Embryonic facial prominence (tissue), 1 donor: ENCODE results near the gene NUP188.
"Not testable (repeated sequence)": the region's sequence is repeated elsewhere in the genome, so short reads cannot be mapped to it uniquely, and the experiment has no call there.

Experiments used
- DNase-seq: peaks from one replicate; pipeline ENCODE4 v3.0.0-alpha.2; 2016; ENCODE audit errors: extremely low spot score

Gene NUP188

GRCh38 chr9:128945798-128946501 lies 1.5 kb upstream of the NUP188 start:
- no peak for DNase-seq

- DNase-seq = no peak
Observed at GRCh38 chr9:128946571-128947276, 775 bp upstream of the NUP188 start.

- DNase-seq = no peak
Observed at GRCh38 chr9:128947277-128947526, 297 bp upstream of the NUP188 start.

- not testable (repeated sequence) for DNase-seq
Observed at GRCh38 chr9:128961403-128961802, 13.9 kb downstream of the NUP188 start.

DNA sequence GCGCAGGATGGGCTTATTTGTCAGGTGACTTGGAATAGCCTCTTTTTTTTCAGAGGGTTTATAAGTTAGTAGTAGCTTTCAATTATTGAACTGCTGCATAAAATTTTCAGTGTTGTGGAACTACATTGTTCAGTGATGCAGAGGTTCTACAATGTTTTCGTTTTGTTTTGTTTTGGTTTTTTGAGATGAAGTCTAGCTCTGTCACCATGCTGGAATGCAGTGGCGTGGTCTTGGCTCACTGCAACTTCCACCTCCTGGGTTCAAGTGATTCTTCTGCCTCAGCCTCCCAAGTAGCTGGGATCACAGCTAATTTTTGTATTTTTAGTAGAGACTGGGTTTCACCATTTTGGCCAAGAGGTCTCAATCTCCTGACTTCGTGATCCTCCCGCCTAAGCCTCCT lies 22.0 kb downstream of the NUP188 start:
- DNase-seq = no peak

GRCh38 chr9:128972956-128973355 lies 25.5 kb downstream of the NUP188 start:
- no peak for DNase-seq

DNA sequence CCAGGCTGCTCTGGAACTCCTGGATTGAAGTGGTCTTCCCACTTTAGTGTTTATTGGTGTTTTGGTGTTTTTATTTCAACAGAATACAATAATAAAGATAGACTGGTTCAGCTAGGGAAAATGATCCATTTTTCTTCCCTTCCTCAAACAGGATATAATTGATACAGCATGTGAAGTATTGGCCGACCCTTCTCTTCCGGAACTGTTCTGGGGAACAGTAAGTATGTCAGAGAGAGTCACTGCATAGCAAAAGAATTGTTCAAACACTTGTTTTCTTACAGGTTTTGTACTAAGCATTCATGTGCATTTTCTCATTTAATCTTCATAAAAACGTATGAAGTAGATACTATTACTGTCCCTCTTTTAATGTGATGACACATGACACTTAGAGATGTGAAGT lies 31.6 kb downstream of the NUP188 start:
- DNase-seq = no peak

DNA sequence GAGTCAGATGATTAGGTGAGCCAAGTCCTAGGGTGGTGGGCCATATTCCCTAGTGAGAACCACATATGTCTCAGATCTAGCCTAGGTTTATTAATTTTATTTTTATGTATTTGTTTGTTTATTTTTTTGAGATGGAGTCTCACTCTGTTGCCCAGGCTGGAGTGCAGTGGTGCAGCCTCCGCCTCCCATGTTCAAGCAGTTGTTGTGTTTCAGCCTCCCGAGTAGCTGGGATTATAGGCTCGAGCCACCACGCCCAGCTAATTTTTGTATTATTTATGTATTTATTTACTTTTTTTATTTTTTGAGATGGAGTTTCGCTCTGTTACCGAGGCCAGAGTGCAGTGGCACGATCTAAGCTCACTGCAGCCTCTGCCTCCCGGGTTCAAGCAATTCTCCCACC lies 36.0 kb downstream of the NUP188 start:
- DNase-seq = no peak

GRCh38 chr9:128986671-128987070 lies 39.2 kb downstream of the NUP188 start:
- DNase-seq = no peak

- DNase-seq = no peak
Observed at GRCh38 chr9:128987805-128988204, 40.3 kb downstream of the NUP188 start.

- DNase-seq = no peak
Observed at GRCh38 chr9:128992995-128993394, 45.5 kb downstream of the NUP188 start.

DNA sequence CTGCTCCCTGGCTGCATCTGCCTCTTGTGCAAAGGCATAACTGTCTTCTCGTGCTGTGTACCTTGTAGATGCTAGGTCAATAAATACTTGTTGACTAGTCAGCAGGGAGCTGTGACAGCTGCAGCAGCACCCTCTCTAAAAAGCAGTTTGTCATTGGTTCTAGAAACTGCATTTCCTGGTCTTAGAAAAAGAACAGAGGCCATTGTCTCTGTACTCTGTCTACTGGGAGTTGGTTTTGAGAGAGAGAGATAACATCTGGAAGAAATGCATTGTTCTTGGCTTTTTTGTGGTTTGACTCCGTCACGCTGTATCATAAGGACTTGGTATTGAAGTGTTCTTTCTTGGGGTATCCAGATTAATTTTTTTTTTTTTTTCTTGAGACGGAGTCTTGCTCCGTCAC lies 48.3 kb downstream of the NUP188 start:
- no peak for DNase-seq

DNA sequence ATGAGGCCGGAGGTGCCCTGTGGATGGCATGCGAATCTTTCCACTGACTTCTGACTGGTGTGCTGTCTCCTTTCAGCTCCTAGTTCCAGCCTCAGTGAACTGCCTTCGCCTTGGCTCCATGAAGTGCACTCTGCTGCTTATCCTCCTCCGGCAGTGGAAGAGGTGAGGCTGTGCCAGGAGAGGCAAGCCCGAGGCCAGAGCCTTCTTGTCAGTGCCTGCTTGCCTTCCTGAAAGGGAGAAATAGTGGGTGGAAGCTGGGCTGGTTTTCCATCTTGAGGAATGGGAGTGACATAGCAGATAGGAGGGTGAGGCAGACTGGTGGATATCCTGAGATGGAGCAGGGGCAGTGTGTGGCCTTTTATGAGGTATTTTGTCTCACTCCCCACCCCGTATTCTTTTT lies 51.0 kb downstream of the NUP188 start:
- no peak for DNase-seq

- DNase-seq = no peak
Observed at GRCh38 chr9:128999581-129000206, 52.2 kb downstream of the NUP188 start.

GRCh38 chr9:129001504-129002325 lies 54.2 kb downstream of the NUP188 start:
- no peak for DNase-seq

DNA sequence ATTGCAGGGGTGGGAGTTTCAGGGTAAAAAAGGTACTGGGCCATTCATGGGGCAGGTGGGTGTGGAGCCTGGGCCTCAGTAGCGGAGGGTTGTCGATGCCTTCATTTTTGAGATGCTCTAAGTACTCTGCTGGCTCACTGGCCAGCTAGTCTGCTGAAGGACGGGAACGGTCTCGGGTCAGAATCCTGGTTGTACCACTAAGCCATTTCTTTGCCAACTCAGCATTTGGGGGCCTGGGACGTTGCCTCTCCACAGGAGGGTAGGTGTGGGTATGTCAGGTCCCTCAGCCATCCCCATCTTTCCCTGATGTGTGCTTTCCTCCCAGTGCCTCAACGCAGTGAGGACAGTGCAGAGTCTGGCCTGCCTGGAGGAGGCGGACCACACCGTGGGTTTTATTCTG lies 55.5 kb downstream of the NUP188 start:
- DNase-seq = no peak

GRCh38 chr9:129004173-129004572 lies 56.7 kb downstream of the NUP188 start:
- DNase-seq = not testable (repeated sequence)

GRCh38 chr9:129005336-129005997 lies 58.0 kb downstream of the NUP188 start:
- DNase-seq = no peak

DNA sequence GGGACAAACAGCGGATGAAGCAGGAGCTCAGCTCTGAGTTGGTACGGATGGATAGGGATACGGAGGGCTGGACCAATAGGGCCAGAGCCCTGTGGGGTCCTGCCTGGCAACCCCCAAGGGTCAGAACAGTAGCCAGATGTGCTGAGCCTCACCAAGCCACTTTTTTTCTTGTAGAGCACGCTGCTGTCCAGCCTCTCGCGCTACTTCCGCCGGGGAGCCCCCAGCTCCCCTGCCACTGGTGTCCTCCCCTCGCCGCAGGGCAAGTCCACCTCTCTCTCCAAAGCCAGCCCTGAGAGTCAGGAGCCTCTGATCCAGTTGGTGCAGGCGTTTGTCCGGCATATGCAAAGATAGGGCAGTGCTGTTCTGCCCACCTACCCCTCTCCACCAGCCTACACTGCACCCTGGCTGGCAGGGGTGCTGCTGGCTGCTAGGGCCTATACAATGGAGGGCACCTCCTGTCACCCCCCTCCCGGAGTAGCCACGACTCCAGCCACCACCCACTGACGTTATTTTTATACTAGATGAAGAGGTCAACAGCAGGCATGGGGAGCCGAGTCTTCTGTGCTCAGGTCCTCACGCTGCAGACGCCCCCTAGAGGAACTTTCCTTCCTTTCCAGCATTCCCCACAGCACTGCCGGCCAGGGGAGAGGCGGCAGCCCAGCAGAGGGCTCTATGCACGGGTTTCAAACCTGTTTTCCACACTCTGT lies 59.0 kb downstream of the NUP188 start:
- DNase-seq = no peak

DNA sequence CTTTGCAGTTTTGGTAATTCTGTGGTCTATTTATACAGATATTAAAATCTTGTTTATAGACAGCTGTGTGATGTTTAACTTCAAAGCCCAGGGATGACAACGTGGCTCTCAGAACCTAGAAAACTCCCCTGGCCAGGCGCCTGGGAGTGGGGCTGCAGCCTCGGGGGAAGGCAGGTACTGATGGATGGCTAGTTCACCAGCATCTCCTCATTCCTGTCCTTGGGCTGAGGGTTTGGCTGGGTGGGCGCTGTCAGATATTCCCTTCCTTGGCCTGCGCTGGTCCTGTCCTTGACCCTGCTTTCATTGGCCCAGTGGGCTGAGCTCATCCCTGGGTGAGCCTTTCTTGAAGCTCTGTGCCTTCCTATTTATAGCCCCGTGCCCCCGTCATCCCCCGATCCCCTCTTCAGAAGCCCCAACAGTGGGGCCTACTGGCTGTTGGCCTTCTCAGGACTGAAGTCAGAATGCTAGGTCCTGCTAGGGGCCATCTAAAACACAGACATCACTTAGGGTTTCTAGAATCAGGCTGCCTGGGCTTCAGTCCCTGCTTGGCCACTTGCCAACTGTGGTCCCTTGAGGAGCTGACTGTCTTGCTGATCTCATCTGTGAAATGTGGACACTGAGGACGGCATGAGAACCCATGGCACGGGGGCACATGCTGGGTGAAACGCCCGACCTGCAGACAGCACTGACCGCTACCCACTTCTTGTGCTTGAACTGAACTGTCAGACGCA lies 59.7 kb downstream of the NUP188 start:
- DNase-seq = no peak
